HCT116 (cell line): ENCODE measurements around the gene FURIN. TPM values are rescaled to one million over a fixed set of nuclear protein-coding genes. Genes with fewer than 3 reads are reported as not detected.

Experiments
- ATAC-seq: fragments of 200-7000 bp; cut with Tn5 transposase; 2 replicates; pipeline ENCODE4 v1.9.1; 2020; ENCODE audit warnings: mild to moderate bottlenecking, moderate library complexity
- BruUV-seq: library from RNA; stranded (reverse); fragments of 400-500 nt; replicated peaks from 2 replicates; lab custom pipeline; 2021; lab: Mats Ljungman, UMichigan
- CTCF ChIA-PET: fragments of 300-600 bp; sonication (Branson Sonifier 250); formaldehyde crosslinking; loops from one replicate; lab custom pipeline; 2021; ENCODE audit warnings: antibody characterized with exemption; lab: Charles Lee
- POLR2A ChIA-PET: fragments of 300-600, 350-600 bp; sonication (Branson Sonifier 250); formaldehyde crosslinking; loops from one replicate; lab custom pipeline; 2021; ENCODE audit warnings: antibody characterized with exemption; lab: Charles Lee
- RAD21 ChIA-PET, 2 experiments: fragments of 300-600 bp; sonication (Branson Sonifier 250); formaldehyde crosslinking; loops; one replicate each; lab custom pipeline; 2023; ENCODE audit warnings: low total read pairs in 2 of 2; ENCODE audit not compliant: uncharacterized antibody in 2 of 2, unreplicated experiment in 2 of 2, low non-redundant PET in 1 of 2; lab: Charles Lee
- DNase-seq: peaks from one replicate; pipeline ENCODE4 v3.0.0-alpha.2; 2010; ENCODE audit warnings: low read depth, low spot score
- H2AFZ ChIP-seq: fragments of 200-600 bp; shearing (Covaris generic), sonication (generic); 2 replicates; pipeline ENCODE4 v1.6.1; 2017; ENCODE audit warnings: low read depth, mixed run types, mixed read lengths, antibody characterized with exemption, low read length; ENCODE audit not compliant: poor library complexity, severe bottlenecking
- H3K27ac ChIP-seq: 2 replicates; pipeline ENCODE4 v1.5.1; 2012; ENCODE audit warnings: low read depth, low read length
- H3K27me3 ChIP-seq: fragments of 200-600 bp; sonication (generic); 2 replicates; pipeline ENCODE4 v1.6.1; 2016; ENCODE audit warnings: mixed run types, low read length, mixed read lengths; ENCODE audit not compliant: insufficient read depth
- H3K36me3 ChIP-seq, 2 experiments: fragments of 200-500 bp in 1 of 2; fragments of 200-600 bp in 1 of 2; sonication (Bioruptor generic) in 1 of 2; sonication (generic) in 1 of 2; 2 replicates each; pipeline versions ENCODE4 v1.5.1 to v1.6.1; 2014 to 2016; ENCODE audit warnings: low read length in 2 of 2, inconsistent platforms in 1 of 2, mixed read lengths in 1 of 2, mixed run types in 1 of 2; ENCODE audit not compliant: insufficient read depth in 2 of 2, control insufficient read depth in 1 of 2
- H3K4me1 ChIP-seq, 2 experiments: fragments of 200-600 bp in 1 of 2; sonication (generic) in 1 of 2; 2 replicates each; pipeline versions ENCODE4 v1.5.1 to v1.6.1; 2012 to 2017; ENCODE audit warnings: low read length in 2 of 2, inconsistent platforms in 1 of 2, mild to moderate bottlenecking in 1 of 2, mixed read lengths in 1 of 2, mixed run types in 1 of 2, moderate library complexity in 1 of 2; ENCODE audit not compliant: insufficient read depth in 2 of 2, control insufficient read depth in 1 of 2
- H3K4me2 ChIP-seq: fragments of 200-600 bp; sonication (generic); 2 replicates; pipeline ENCODE4 v1.6.1; 2017; ENCODE audit warnings: mixed run types, low read length, mixed read lengths
- H3K4me3 ChIP-seq, 2 experiments: fragments of 200-600 bp in 1 of 2; sonication (generic) in 1 of 2; replicated peaks in 1 of 2; 2 replicates each; pipeline ENCODE4 v1.5.1; 2011 to 2016; ENCODE audit warnings: low read length in 2 of 2, control low read depth in 1 of 2, low read depth in 1 of 2, mild to moderate bottlenecking in 1 of 2, mixed read lengths in 1 of 2, mixed run types in 1 of 2
- H3K79me2 ChIP-seq: fragments of 200-600 bp; sonication (generic); 2 replicates; pipeline ENCODE4 v1.6.1; 2017; ENCODE audit warnings: mild to moderate bottlenecking, mixed run types, low read length, moderate library complexity, mixed read lengths; ENCODE audit not compliant: insufficient read depth
- H3K9ac ChIP-seq: fragments of 200-600 bp; sonication (generic); 2 replicates; pipeline ENCODE4 v1.6.1; 2016; ENCODE audit warnings: low read length, mixed read lengths
- H3K9me2 ChIP-seq: fragments of 200-600 bp; sonication (generic), shearing (Covaris generic); 2 replicates; pipeline ENCODE4 v1.6.1; 2017; ENCODE audit warnings: mixed run types, mild to moderate bottlenecking, moderate library complexity; ENCODE audit not compliant: insufficient read depth
- H3K9me3 ChIP-seq, 2 experiments: fragments of 200-500 bp in 1 of 2; fragments of 200-600 bp in 1 of 2; sonication (Bioruptor generic) in 1 of 2; sonication (generic) in 1 of 2; 2 replicates each; pipeline ENCODE4 v1.6.1; 2014 to 2017; ENCODE audit warnings: low read length in 2 of 2, mixed read lengths in 2 of 2, inconsistent platforms in 1 of 2, low read depth in 1 of 2, mild to moderate bottlenecking in 1 of 2, mixed run types in 1 of 2, moderate library complexity in 1 of 2; ENCODE audit not compliant: control insufficient read depth in 1 of 2, insufficient read depth in 1 of 2
- H4K20me1 ChIP-seq: fragments of 200-600 bp; sonication (generic), shearing (Covaris generic); 2 replicates; pipeline ENCODE4 v1.6.1; 2017; ENCODE audit warnings: mixed run types, mild to moderate bottlenecking, moderate library complexity; ENCODE audit not compliant: insufficient read depth
- CBX3 ChIP-seq: IDR thresholded peaks from 2 replicates; pipeline ENCODE4 v1.6.1; 2012; ENCODE audit warnings: low read depth
- CEBPB ChIP-seq: IDR thresholded peaks from 2 replicates; pipeline ENCODE4 v1.6.1; 2012; ENCODE audit warnings: low read depth
- CTCF ChIP-seq, 3 experiments: fragments of 200-600 bp in 1 of 3; sonication (generic) in 1 of 3; IDR thresholded peaks in 2 of 3; conservative IDR thresholded peaks in 1 of 3; 2 replicates each; pipeline ENCODE4 v1.5.1; 2012 to 2017; ENCODE audit warnings: low read depth in 2 of 3, low read length in 2 of 3, antibody characterized with exemption in 1 of 3, borderline replicate concordance in 1 of 3, control low read depth in 1 of 3, mild to moderate bottlenecking in 1 of 3, mixed read lengths in 1 of 3, mixed run types in 1 of 3, moderate library complexity in 1 of 3; ENCODE audit not compliant: insufficient read depth in 1 of 3
- ELF1 ChIP-seq: IDR thresholded peaks from 2 replicates; pipeline ENCODE4 v1.6.1; 2012; ENCODE audit warnings: low read depth, borderline replicate concordance
- EZH2 ChIP-seq: fragments of 200-600 bp; sonication (generic); IDR thresholded peaks from 2 replicates; pipeline ENCODE4 v1.6.1; 2017; ENCODE audit warnings: antibody characterized with exemption, mixed run types
- EZH2phosphoT487 ChIP-seq: fragments of 200-600 bp; IDR thresholded peaks from 2 replicates; pipeline ENCODE4 v1.6.1; 2018; ENCODE audit warnings: antibody characterized with exemption, borderline replicate concordance
- FOSL1 ChIP-seq: IDR thresholded peaks from 2 replicates; pipeline ENCODE4 v1.6.1; 2012; ENCODE audit warnings: low read depth
- JUND ChIP-seq: IDR thresholded peaks from 2 replicates; pipeline ENCODE4 v1.6.1; 2012
- MAX ChIP-seq: IDR thresholded peaks from 2 replicates; pipeline ENCODE4 v1.6.1; 2012
- POLR2A ChIP-seq: IDR thresholded peaks from 2 replicates; pipeline ENCODE4 v1.7.0; 2011; ENCODE audit warnings: borderline replicate concordance; ENCODE audit not compliant: insufficient read depth, insufficient read length; ENCODE audit errors: extremely low read depth
- POLR2AphosphoS5 ChIP-seq: IDR thresholded peaks from 2 replicates; pipeline ENCODE4 v1.6.1; 2011; ENCODE audit warnings: mild to moderate bottlenecking, low read depth, low read length, moderate library complexity
- RAD21 ChIP-seq: IDR thresholded peaks from 2 replicates; pipeline ENCODE4 v1.6.1; 2012; ENCODE audit warnings: low read depth, mild to moderate bottlenecking
- SIN3A ChIP-seq: IDR thresholded peaks from 2 replicates; pipeline ENCODE4 v1.6.1; 2012; ENCODE audit warnings: low read depth
- SP1 ChIP-seq: IDR thresholded peaks from 2 replicates; pipeline ENCODE4 v1.6.1; 2012; ENCODE audit warnings: low read depth
- SRF ChIP-seq: IDR thresholded peaks from 2 replicates; pipeline ENCODE4 v1.6.1; 2012; ENCODE audit warnings: low read depth
- YY1 ChIP-seq: IDR thresholded peaks from 2 replicates; pipeline ENCODE4 v1.6.1; 2011; ENCODE audit warnings: low read length, low read depth, moderate library complexity, mild to moderate bottlenecking; ENCODE audit not compliant: insufficient replicate concordance; ENCODE audit errors: extremely low read depth
- ZFX ChIP-seq: fragments of 450-650 bp; IDR thresholded peaks from 2 replicates; pipeline ENCODE4 v1.6.1; 2017
- intact Hi-C: fragments of 100-400 bp; cut with micrococcal nuclease; formaldehyde crosslinking; loops from 2 replicates; pipeline ENCODE4 v1.10.0; 2022
- total RNA-seq: library from RNA; stranded (reverse); gene quantifications from one replicate; pipeline ENCODE4 v1.2.1, GENCODE V29; 2021; ENCODE audit not compliant: unreplicated experiment
- TF ChIP-seq, protein P1 (sequence below): IDR thresholded peaks from 2 replicates; pipeline ENCODE4 v1.6.1; 2012
- TF ChIP-seq, protein P2 (sequence below): IDR thresholded peaks from 2 replicates; pipeline ENCODE4 v1.6.1; 2012; ENCODE audit warnings: low read depth

FURIN gene
- total RNA-seq, 1 experiment from 2014 or later = 42.0 TPM

DNA sequence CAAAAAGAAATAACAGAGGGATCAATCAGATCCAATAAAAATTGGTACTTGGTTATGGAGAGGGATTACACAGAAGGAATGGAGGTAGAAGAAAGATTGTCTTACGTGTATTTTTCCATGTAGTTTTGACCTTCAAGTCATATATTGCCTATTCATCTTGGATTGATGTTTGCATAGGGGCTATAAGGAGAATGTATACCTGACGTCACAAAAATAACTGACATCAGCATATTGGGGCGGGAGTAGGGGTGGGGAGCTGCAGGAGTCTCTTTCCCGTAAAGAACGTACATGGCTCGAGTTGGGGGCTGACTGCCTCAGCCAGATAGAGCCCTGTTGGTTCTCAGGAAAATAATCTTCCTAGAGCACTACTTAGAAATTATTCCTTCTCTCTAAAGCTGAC lies 5.9 kb upstream of the FURIN start:
- H3K27me3 ChIP-seq = peaks cover 7% of the 10 kb centered on the region; the same call in 1 of the 2 replicates
- H3K9me2 ChIP-seq = no peaks in the 10 kb centered on the region
- H3K79me2 ChIP-seq = no peaks in the 10 kb centered on the region
- no peaks in the 10 kb centered on the region for H3K9me3 ChIP-seq
- no TSS peak for BruUV-seq
- no peak overlapping the region for H2AFZ ChIP-seq
- ChIA-PET RAD21 (no interaction called here), CTCF (no interaction called here), POLR2A (no interaction called here)
- no peaks in the 10 kb centered on the region for H3K36me3 ChIP-seq
- no peak for TF ChIP-seq CBX3
- TF ChIP-seq CTCF (IDR thresholded peaks at IDR 0.05 in 2 of 3, conservative IDR thresholded peaks at IDR 0.05 in 1 of 3; ENCODE audit: borderline replicate concordance in 1 of 3, insufficient read depth in 1 of 3, low read depth in 2 of 3, low read length in 2 of 3) = no peak
- TF ChIP-seq ELF1 = no peak
- TF ChIP-seq JUND = no peak
- TF ChIP-seq CEBPB = no peak
- TF ChIP-seq, protein P1, sequence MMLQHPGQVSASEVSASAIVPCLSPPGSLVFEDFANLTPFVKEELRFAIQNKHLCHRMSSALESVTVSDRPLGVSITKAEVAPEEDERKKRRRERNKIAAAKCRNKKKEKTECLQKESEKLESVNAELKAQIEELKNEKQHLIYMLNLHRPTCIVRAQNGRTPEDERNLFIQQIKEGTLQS = no peak
- TF ChIP-seq EZH2 = no peak
- TF ChIP-seq POLR2A = no peak
- no peak for TF ChIP-seq POLR2AphosphoS5
- no peak for TF ChIP-seq EZH2phosphoT487
- no peak for TF ChIP-seq FOSL1
- no peak for TF ChIP-seq MAX
- no peak for TF ChIP-seq SP1
- no peak for TF ChIP-seq YY1
- no peak for TF ChIP-seq SRF
- TF ChIP-seq ZFX = no peak
- no peak for TF ChIP-seq SIN3A
- no peak for TF ChIP-seq RAD21
- TF ChIP-seq, protein P2, sequence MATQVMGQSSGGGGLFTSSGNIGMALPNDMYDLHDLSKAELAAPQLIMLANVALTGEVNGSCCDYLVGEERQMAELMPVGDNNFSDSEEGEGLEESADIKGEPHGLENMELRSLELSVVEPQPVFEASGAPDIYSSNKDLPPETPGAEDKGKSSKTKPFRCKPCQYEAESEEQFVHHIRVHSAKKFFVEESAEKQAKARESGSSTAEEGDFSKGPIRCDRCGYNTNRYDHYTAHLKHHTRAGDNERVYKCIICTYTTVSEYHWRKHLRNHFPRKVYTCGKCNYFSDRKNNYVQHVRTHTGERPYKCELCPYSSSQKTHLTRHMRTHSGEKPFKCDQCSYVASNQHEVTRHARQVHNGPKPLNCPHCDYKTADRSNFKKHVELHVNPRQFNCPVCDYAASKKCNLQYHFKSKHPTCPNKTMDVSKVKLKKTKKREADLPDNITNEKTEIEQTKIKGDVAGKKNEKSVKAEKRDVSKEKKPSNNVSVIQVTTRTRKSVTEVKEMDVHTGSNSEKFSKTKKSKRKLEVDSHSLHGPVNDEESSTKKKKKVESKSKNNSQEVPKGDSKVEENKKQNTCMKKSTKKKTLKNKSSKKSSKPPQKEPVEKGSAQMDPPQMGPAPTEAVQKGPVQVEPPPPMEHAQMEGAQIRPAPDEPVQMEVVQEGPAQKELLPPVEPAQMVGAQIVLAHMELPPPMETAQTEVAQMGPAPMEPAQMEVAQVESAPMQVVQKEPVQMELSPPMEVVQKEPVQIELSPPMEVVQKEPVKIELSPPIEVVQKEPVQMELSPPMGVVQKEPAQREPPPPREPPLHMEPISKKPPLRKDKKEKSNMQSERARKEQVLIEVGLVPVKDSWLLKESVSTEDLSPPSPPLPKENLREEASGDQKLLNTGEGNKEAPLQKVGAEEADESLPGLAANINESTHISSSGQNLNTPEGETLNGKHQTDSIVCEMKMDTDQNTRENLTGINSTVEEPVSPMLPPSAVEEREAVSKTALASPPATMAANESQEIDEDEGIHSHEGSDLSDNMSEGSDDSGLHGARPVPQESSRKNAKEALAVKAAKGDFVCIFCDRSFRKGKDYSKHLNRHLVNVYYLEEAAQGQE = no peak
- no peak overlapping the region for H3K27ac ChIP-seq
- H3K4me2 ChIP-seq = no peak overlapping the region
- H3K4me1 ChIP-seq = peaks cover 20 to 51% of the 10 kb centered on the region in 2 experiments
- no peak overlapping the region for H3K9ac ChIP-seq
- DNase-seq (no peak), ATAC-seq (no peak)
- H4K20me1 ChIP-seq = no peaks in the 10 kb centered on the region
- H3K4me3 ChIP-seq = no peak overlapping the region
- intact Hi-C loops = loop anchor here (5.0 kb wide), 1 partner anchor 145 kb away; the partner anchor contains the start of gene BLM
